OCI-LY3 (cell line): ENCODE results near the gene B3GALT6.

Experiments used
- EZH2phosphoT487 ChIP-seq: fragments of 200-600 bp; shearing (Covaris generic); IDR thresholded peaks from 2 replicates; pipeline ENCODE4 v1.6.1; 2018; ENCODE audit warnings: antibody characterized with exemption, mixed run types, low read depth
- TF ChIP-seq, protein P1 (sequence below): fragments of 200-600, 300-600 bp; sonication (generic); IDR thresholded peaks from 2 replicates; pipeline ENCODE4 v1.5.1; 2014; ENCODE audit warnings: antibody characterized with exemption, low read length, low read depth

- TF ChIP-seq, protein P1, sequence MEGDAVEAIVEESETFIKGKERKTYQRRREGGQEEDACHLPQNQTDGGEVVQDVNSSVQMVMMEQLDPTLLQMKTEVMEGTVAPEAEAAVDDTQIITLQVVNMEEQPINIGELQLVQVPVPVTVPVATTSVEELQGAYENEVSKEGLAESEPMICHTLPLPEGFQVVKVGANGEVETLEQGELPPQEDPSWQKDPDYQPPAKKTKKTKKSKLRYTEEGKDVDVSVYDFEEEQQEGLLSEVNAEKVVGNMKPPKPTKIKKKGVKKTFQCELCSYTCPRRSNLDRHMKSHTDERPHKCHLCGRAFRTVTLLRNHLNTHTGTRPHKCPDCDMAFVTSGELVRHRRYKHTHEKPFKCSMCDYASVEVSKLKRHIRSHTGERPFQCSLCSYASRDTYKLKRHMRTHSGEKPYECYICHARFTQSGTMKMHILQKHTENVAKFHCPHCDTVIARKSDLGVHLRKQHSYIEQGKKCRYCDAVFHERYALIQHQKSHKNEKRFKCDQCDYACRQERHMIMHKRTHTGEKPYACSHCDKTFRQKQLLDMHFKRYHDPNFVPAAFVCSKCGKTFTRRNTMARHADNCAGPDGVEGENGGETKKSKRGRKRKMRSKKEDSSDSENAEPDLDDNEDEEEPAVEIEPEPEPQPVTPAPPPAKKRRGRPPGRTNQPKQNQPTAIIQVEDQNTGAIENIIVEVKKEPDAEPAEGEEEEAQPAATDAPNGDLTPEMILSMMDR, result no peak
- no peak for TF ChIP-seq EZH2phosphoT487
Observed at GRCh38 chr1:1262758-1263157, 30.7 kb downstream of the B3GALT6 start.
